ENCODE measurements around the gene CPA4. TPM values are rescaled to one million over a fixed set of nuclear protein-coding genes. Genes with fewer than 3 reads are reported as not detected.

CPA4 gene
- total and polyA plus RNA-seq, 4 donors: 0.18 to 1.0 (median 0.45) TPM; not detected in 1

GRCh38 chr7:130273081-130273932 is 19.7 kb upstream of the CPA4 start:
- no peak overlapping the region for H3K27ac ChIP-seq (ENCODE audit: low read depth in 1 of 2, low read length in 2 of 2)
- no peak for DNase-seq
- WGBS, 2 donors: 2 to 3% methylated on average over 25 of the region's 25 CpGs

GRCh38 chr7:130273933-130274255 is 19.1 kb upstream of the CPA4 start:
- intact Hi-C loops (cut with DNase I): loop anchor here (2.0 to 10.0 kb wide), 3 partner anchors 19 to 391 kb away; partner anchors contain the start of genes COPG2 (in 1 of the 2), CPA4 (in 1 of the 2) and MEST (in 1 of the 2)
- 2 to 4% methylated on average over 11 of the region's 11 CpGs for WGBS, 2 donors
- Histone ChIP-seq H3K36me3 (ENCODE audit: control insufficient read depth in 1 of 2, insufficient read depth in 2 of 2, low read length in 1 of 2) (no peaks in the 10 kb centered on the region), H3K27ac (ENCODE audit: low read depth in 1 of 2, low read length in 2 of 2) (no peak overlapping the region), H3K9me3 (ENCODE audit: control insufficient read depth, low read length) (no peaks in the 10 kb centered on the region), H3K4me1 (ENCODE audit: control insufficient read depth in 1 of 2, insufficient read depth in 2 of 2, low read length in 2 of 2) (no peaks in the 10 kb centered on the region), H3K4me3 (ENCODE audit: low read length in 2 of 2) (peak overlapping the region; percentile 48 to 51), H3K27me3 (ENCODE audit: control insufficient read depth in 1 of 2, insufficient read depth in 2 of 2, low read length in 1 of 2) (no peaks in the 10 kb centered on the region)
- DNase-seq (no peak), ATAC-seq (ENCODE audit: low FRiP score) (peak; percentile 69)

More at GRCh38 chr7:130273081-130273932, 19.7 kb upstream of the CPA4 start:
- Histone ChIP-seq H3K9me3 (ENCODE audit: control insufficient read depth, low read length) (no peaks in the 10 kb centered on the region), H3K4me1 (ENCODE audit: control insufficient read depth in 1 of 2, insufficient read depth in 2 of 2, low read length in 2 of 2) (no peaks in the 10 kb centered on the region), H3K27me3 (ENCODE audit: control insufficient read depth in 1 of 2, insufficient read depth in 2 of 2, low read length in 1 of 2) (no peaks in the 10 kb centered on the region), H3K4me3 (ENCODE audit: low read length in 2 of 2) (peak overlapping the region; percentile 48 to 51), H3K36me3 (ENCODE audit: control insufficient read depth in 1 of 2, insufficient read depth in 2 of 2, low read length in 1 of 2) (no peaks in the 10 kb centered on the region)
- ATAC-seq (ENCODE audit: low FRiP score): peak; percentile 55
- intact Hi-C loops (cut with DNase I): loop anchor here in 1 of 2 donors (5.0 to 10.0 kb wide), 2 partner anchors 219 to 391 kb away; partner anchors contain the start of genes COPG2 and MEST

GRCh38 chr7:130274296-130274695 is 18.7 kb upstream of the CPA4 start:
- no peak overlapping the region for H3K27ac ChIP-seq (ENCODE audit: low read depth in 1 of 2, low read length in 2 of 2)
- H3K4me1 ChIP-seq (ENCODE audit: control insufficient read depth in 1 of 2, insufficient read depth in 2 of 2, low read length in 2 of 2): no peaks in the 10 kb centered on the region
- H3K9me3 ChIP-seq (ENCODE audit: control insufficient read depth, low read length): no peaks in the 10 kb centered on the region
- intact Hi-C loops (cut with DNase I): loop anchor here (2.0 to 10.0 kb wide), 3 partner anchors 19 to 391 kb away; partner anchors contain the start of genes COPG2 (in 1 of the 2), CPA4 (in 1 of the 2) and MEST (in 1 of the 2)
- ATAC-seq (ENCODE audit: low FRiP score): no peak
- no peaks in the 10 kb centered on the region for H3K36me3 ChIP-seq (ENCODE audit: control insufficient read depth in 1 of 2, insufficient read depth in 2 of 2, low read length in 1 of 2)
- DNase-seq: no peak
- 6 to 13% methylated on average over 1 of the region's 1 CpG for WGBS, 2 donors
- H3K27me3 ChIP-seq (ENCODE audit: control insufficient read depth in 1 of 2, insufficient read depth in 2 of 2, low read length in 1 of 2): no peaks in the 10 kb centered on the region
- no peak overlapping the region for H3K4me3 ChIP-seq (ENCODE audit: low read length in 2 of 2)

DNA sequence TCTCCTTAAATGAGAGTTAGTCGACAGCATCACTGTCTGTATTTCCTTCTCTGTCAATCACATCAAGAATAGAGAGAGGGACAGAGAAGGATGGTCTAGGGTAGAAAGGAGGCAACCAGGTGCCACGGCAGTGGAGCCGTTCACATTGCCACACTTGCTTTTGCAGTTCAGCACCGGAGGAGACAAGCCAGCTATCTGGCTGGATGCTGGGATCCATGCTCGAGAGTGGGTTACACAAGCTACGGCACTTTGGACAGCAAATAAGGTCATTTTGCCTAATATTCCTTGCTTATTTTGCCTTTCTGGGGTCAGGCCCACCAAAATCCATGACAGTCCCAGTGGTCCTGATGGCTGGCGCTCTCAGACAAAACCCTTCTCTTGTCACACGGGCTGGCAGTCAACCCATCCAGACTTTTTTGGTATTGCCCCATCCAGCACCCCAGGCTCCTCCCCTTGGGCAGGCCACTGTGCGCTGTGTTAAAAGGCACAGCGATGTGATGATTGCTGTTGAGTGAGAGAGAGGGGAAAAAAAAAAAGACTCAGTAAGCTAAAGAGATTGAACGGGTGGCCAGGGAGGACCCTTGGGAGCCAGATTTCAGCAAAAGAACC is 17.9 kb upstream of the CPA4 start:
- H3K27ac ChIP-seq (ENCODE audit: low read depth in 1 of 2, low read length in 2 of 2): no peak overlapping the region
- intact Hi-C loops (cut with DNase I): loop anchor here (2.0 to 10.0 kb wide), 5 partner anchors 18 to 390 kb away; partner anchors contain the start of genes CEP41 (in 2 of the 2), MEST (in 2 of the 2), COPG2 (in 1 of the 2) and CPA4 (in 1 of the 2)
- ATAC-seq (ENCODE audit: low FRiP score) (no peak), DNase-seq (no peak)
- no peaks in the 10 kb centered on the region for H3K4me1 ChIP-seq (ENCODE audit: control insufficient read depth in 1 of 2, insufficient read depth in 2 of 2, low read length in 2 of 2)
- no peaks in the 10 kb centered on the region for H3K9me3 ChIP-seq (ENCODE audit: control insufficient read depth, low read length)
- WGBS, 2 donors: 21 to 32% methylated on average over 11 of the region's 11 CpGs
- H3K27me3 ChIP-seq (ENCODE audit: control insufficient read depth in 1 of 2, insufficient read depth in 2 of 2, low read length in 1 of 2): no peaks in the 10 kb centered on the region
- no peaks in the 10 kb centered on the region for H3K36me3 ChIP-seq (ENCODE audit: control insufficient read depth in 1 of 2, insufficient read depth in 2 of 2, low read length in 1 of 2)
- no peak overlapping the region for H3K4me3 ChIP-seq (ENCODE audit: low read length in 2 of 2)

DNA sequence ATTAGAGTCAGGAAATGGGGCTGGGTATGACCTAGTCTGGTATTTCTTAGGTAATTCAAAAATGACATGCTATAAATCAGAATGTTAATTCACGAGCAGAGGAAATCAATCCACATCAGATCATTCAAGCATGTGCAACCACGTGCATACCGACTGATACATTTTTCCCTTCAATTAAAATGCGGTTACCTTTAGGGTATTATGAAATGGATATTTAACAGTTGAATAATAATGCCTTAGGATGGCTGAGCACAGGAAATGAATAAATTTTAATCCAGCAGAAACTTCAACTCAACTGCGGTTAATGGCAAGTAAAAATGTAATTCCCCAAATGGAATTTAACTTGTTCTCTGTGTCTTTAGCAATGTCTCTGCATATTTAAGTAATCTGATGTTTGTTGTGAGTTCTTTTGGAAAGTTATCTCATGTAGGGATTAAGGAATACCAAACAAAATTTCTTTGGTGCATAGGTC is 17.1 kb upstream of the CPA4 start:
- Histone ChIP-seq H3K9me3 (ENCODE audit: control insufficient read depth, low read length) (no peaks in the 10 kb centered on the region), H3K4me1 (ENCODE audit: control insufficient read depth in 1 of 2, insufficient read depth in 2 of 2, low read length in 2 of 2) (no peaks in the 10 kb centered on the region), H3K4me3 (ENCODE audit: low read length in 2 of 2) (no peak overlapping the region), H3K27ac (ENCODE audit: low read depth in 1 of 2, low read length in 2 of 2) (no peak overlapping the region), H3K27me3 (ENCODE audit: control insufficient read depth in 1 of 2, insufficient read depth in 2 of 2, low read length in 1 of 2) (no peaks in the 10 kb centered on the region), H3K36me3 (ENCODE audit: control insufficient read depth in 1 of 2, insufficient read depth in 2 of 2, low read length in 1 of 2) (no peaks in the 10 kb centered on the region)
- DNase-seq (no peak), ATAC-seq (ENCODE audit: low FRiP score) (no peak)
- WGBS, 2 donors: 40 to 58% methylated on average over 5 of the region's 5 CpGs
- intact Hi-C loops (cut with DNase I): loop anchor here (2.0 to 10.0 kb wide), 5 partner anchors 17 to 389 kb away; partner anchors contain the start of genes CEP41 (in 2 of the 2), COPG2 (in 1 of the 2), CPA4 (in 1 of the 2) and MEST (in 1 of the 2)

- intact Hi-C loops (cut with DNase I): loop anchor here (5.0 to 10.0 kb wide), 4 partner anchors 120 to 388 kb away; partner anchors contain the start of genes CEP41 (in 2 of the 2), COPG2 (in 1 of the 2) and MEST (in 1 of the 2)
- H3K27me3 ChIP-seq (ENCODE audit: control insufficient read depth in 1 of 2, insufficient read depth in 2 of 2, low read length in 1 of 2): no peaks in the 10 kb centered on the region
- DNase-seq (no peak), ATAC-seq (ENCODE audit: low FRiP score) (no peak)
- no peaks in the 10 kb centered on the region for H3K4me1 ChIP-seq (ENCODE audit: control insufficient read depth in 1 of 2, insufficient read depth in 2 of 2, low read length in 2 of 2)
- H3K4me3 ChIP-seq (ENCODE audit: low read length in 2 of 2): no peak overlapping the region
- no peaks in the 10 kb centered on the region for H3K36me3 ChIP-seq (ENCODE audit: control insufficient read depth in 1 of 2, insufficient read depth in 2 of 2, low read length in 1 of 2)
- H3K9me3 ChIP-seq (ENCODE audit: control insufficient read depth, low read length): no peaks in the 10 kb centered on the region
- WGBS, 2 donors: 79 to 86% methylated on average over 10 of the region's 10 CpGs
- no peak overlapping the region for H3K27ac ChIP-seq (ENCODE audit: low read depth in 1 of 2, low read length in 2 of 2)
Observed at GRCh38 chr7:130276796-130277762, 15.9 kb upstream of the CPA4 start.

GRCh38 chr7:130277763-130278643 is 15.0 kb upstream of the CPA4 start:
- intact Hi-C loops (cut with DNase I): loop anchor here (5.0 to 10.0 kb wide), 4 partner anchors 119 to 387 kb away; partner anchors contain the start of genes CEP41 (in 2 of the 2), COPG2 (in 1 of the 2) and MEST (in 1 of the 2)
- ATAC-seq (ENCODE audit: low FRiP score) (peak; percentile 77), DNase-seq (peak; percentile 77 to 82)
- Histone ChIP-seq H3K4me3 (ENCODE audit: low read length in 2 of 2) (no peak overlapping the region), H3K27ac (ENCODE audit: low read depth in 1 of 2, low read length in 2 of 2) (no peak overlapping the region), H3K27me3 (ENCODE audit: control insufficient read depth in 1 of 2, insufficient read depth in 2 of 2, low read length in 1 of 2) (no peaks in the 10 kb centered on the region), H3K36me3 (ENCODE audit: control insufficient read depth in 1 of 2, insufficient read depth in 2 of 2, low read length in 1 of 2) (no peaks in the 10 kb centered on the region), H3K9me3 (ENCODE audit: control insufficient read depth, low read length) (no peaks in the 10 kb centered on the region), H3K4me1 (ENCODE audit: control insufficient read depth in 1 of 2, insufficient read depth in 2 of 2, low read length in 2 of 2) (no peaks in the 10 kb centered on the region)
- 43 to 47% methylated on average over 15 of the region's 15 CpGs for WGBS, 2 donors
